Measurements from ENCODE around the gene KLHL41. TPM values are rescaled to one million over a fixed set of nuclear protein-coding genes. Genes with fewer than 3 reads are reported as not detected.

KLHL41 gene
- polyA plus RNA-seq, 1 donor from 2014 or later: 2.3 TPM

GRCh38 chr2:169511818-169512217 lies 2.3 kb downstream of the KLHL41 start:
- Histone ChIP-seq H3K27ac (ENCODE audit: low read length) (no peak overlapping the region), H3K79me2 (replicated peaks; ENCODE audit: insufficient read depth, low read length) (no peaks in the 10 kb centered on the region), H3K9ac (ENCODE audit: low read length) (no peak overlapping the region), H4K20me1 (ENCODE audit: insufficient read depth) (no peaks in the 10 kb centered on the region), H3K4me3 (ENCODE audit: low read length) (no peak overlapping the region), H3K27me3 (ENCODE audit: insufficient read depth, low read depth, low read length) (no peaks in the 10 kb centered on the region), H3F3A (ENCODE audit: insufficient read depth, low read length, poor library complexity, severe bottlenecking) (no peaks in the 10 kb centered on the region), H3K9me2 (ENCODE audit: insufficient read depth, low read length) (no peaks in the 10 kb centered on the region), H3K36me3 (ENCODE audit: insufficient read depth, low read length) (no peaks in the 10 kb centered on the region), H3K9me3 (ENCODE audit: low read length) (no peaks in the 10 kb centered on the region), H3K4me2 (ENCODE audit: low read length) (no peak overlapping the region), H2AFZ (ENCODE audit: low read depth, low read length) (no peak overlapping the region)
- no peak for TF ChIP-seq MXI1 (conservative IDR thresholded peaks at IDR 0.05; ENCODE audit: poor library complexity, severe bottlenecking)
- no peak for TF ChIP-seq RAD21 (conservative IDR thresholded peaks at IDR 0.05)
- no peak for TF ChIP-seq POLR2AphosphoS5 (IDR thresholded peaks at IDR 0.05)
- TF ChIP-seq TAF1 (IDR thresholded peaks at IDR 0.05; ENCODE audit: low read depth): no peak
- no peak for TF ChIP-seq EP300 (conservative IDR thresholded peaks at IDR 0.05; ENCODE audit: poor library complexity, severe bottlenecking)
- TF ChIP-seq REST (IDR thresholded peaks at IDR 0.05; ENCODE audit: borderline replicate concordance): no peak
- no peak for TF ChIP-seq SMC3 (conservative IDR thresholded peaks at IDR 0.05; ENCODE audit: poor library complexity)
- TF ChIP-seq CTCF (IDR thresholded peaks at IDR 0.05; ENCODE audit: poor library complexity, severe bottlenecking): no peak
- TF ChIP-seq EZH2 (IDR thresholded peaks at IDR 0.05; ENCODE audit: borderline replicate concordance, insufficient read depth, low read length, poor library complexity, severe bottlenecking): no peak

GRCh38 chr2:169512525-169512924 lies 3.0 kb downstream of the KLHL41 start:
- no peak overlapping the region for H3K4me2 ChIP-seq (ENCODE audit: low read length)
- no peak for TF ChIP-seq RAD21 (conservative IDR thresholded peaks at IDR 0.05)
- no peak for TF ChIP-seq CTCF (IDR thresholded peaks at IDR 0.05; ENCODE audit: poor library complexity, severe bottlenecking)
- TF ChIP-seq SMC3 (conservative IDR thresholded peaks at IDR 0.05; ENCODE audit: poor library complexity): no peak
- no peak for TF ChIP-seq EZH2 (IDR thresholded peaks at IDR 0.05; ENCODE audit: borderline replicate concordance, insufficient read depth, low read length, poor library complexity, severe bottlenecking)
- TF ChIP-seq TAF1 (IDR thresholded peaks at IDR 0.05; ENCODE audit: low read depth): no peak
- no peak overlapping the region for H3K9ac ChIP-seq (ENCODE audit: low read length)
- H3K27ac ChIP-seq (ENCODE audit: low read length): no peak overlapping the region
- no peaks in the 10 kb centered on the region for H3F3A ChIP-seq (ENCODE audit: insufficient read depth, low read length, poor library complexity, severe bottlenecking)
- no peaks in the 10 kb centered on the region for H3K79me2 ChIP-seq (replicated peaks; ENCODE audit: insufficient read depth, low read length)
- H2AFZ ChIP-seq (ENCODE audit: low read depth, low read length): no peak overlapping the region
- H3K36me3 ChIP-seq (ENCODE audit: insufficient read depth, low read length): no peaks in the 10 kb centered on the region
- H4K20me1 ChIP-seq (ENCODE audit: insufficient read depth): no peaks in the 10 kb centered on the region
- no peaks in the 10 kb centered on the region for H3K27me3 ChIP-seq (ENCODE audit: insufficient read depth, low read depth, low read length)
- H3K9me2 ChIP-seq (ENCODE audit: insufficient read depth, low read length): no peaks in the 10 kb centered on the region
- no peaks in the 10 kb centered on the region for H3K9me3 ChIP-seq (ENCODE audit: low read length)
- H3K4me3 ChIP-seq (ENCODE audit: low read length): no peak overlapping the region
